HepG2 (cell line): ENCODE data around the gene FNIP2. TPM values are rescaled to one million over a fixed set of nuclear protein-coding genes. Genes with fewer than 3 reads are reported as not detected.

Source experiments
- ATAC-seq: fragments of 200-7000 bp; cut with Tn5 transposase; 3 replicates; pipeline ENCODE4 v1.9.1; 2020; ENCODE audit warnings: mild to moderate bottlenecking, moderate library complexity
- BruUV-seq: library from RNA; stranded (reverse); fragments of 400-500 nt; replicated peaks from 2 replicates; lab custom pipeline; 2021; lab: Mats Ljungman, UMichigan
- CTCF ChIA-PET: fragments of 300-600 bp; formaldehyde crosslinking; extraction: SDS; loops from one replicate; lab custom pipeline; 2021; ENCODE audit warnings: low total read pairs, inconsistent platforms, low intra/inter-chr PET ratio; lab: Yijun Ruan, JAX
- POLR2A ChIA-PET: fragments of 350-600 bp; sonication (Branson Sonifier 250); formaldehyde crosslinking; loops from one replicate; lab custom pipeline; 2020; ENCODE audit warnings: antibody characterized with exemption, inconsistent platforms; lab: Yijun Ruan, JAX
- DNase-seq: peaks from one replicate; pipeline ENCODE4 v3.0.0-alpha.2; 2015; ENCODE audit warnings: low spot score
- FAIRE-seq: peaks from 3 replicates; lab custom pipeline; 2011; peaks lifted over from hg19 to GRCh38; lab: Jason Lieb, UNC
- H2AFZ ChIP-seq: one replicate; pipeline ENCODE4 v1.6.1; 2011; ENCODE audit warnings: low read length, inconsistent platforms
- H3K27ac ChIP-seq: fragments of 300-600 bp; 3 replicates; pipeline ENCODE4 v1.8.0; 2011; ENCODE audit warnings: mixed run types, mild to moderate bottlenecking, mixed read lengths, low read length, inconsistent platforms; ENCODE audit not compliant: insufficient read depth; ENCODE audit errors: extremely low read length
- H3K27me3 ChIP-seq, 2 experiments: fragments of 200-600 bp in 1 of 2; 2 replicates in 1 of 2; 3 replicates in 1 of 2; pipeline versions ENCODE4 v1.6.0 to v1.8.0; 2011; ENCODE audit warnings: low read length in 2 of 2, mild to moderate bottlenecking in 2 of 2, moderate library complexity in 2 of 2, inconsistent platforms in 1 of 2; ENCODE audit not compliant: insufficient read depth in 2 of 2, control insufficient read depth in 1 of 2
- H3K36me3 ChIP-seq, 2 experiments: fragments of 200-600 bp in 1 of 2; replicated peaks in 1 of 2; 2 replicates in 1 of 2; 3 replicates in 1 of 2; pipeline versions ENCODE4 v1.5.1 to v1.8.0; 2011; ENCODE audit warnings: low read length in 2 of 2, inconsistent platforms in 1 of 2; ENCODE audit not compliant: insufficient read depth in 2 of 2, control insufficient read depth in 1 of 2
- H3K4me1 ChIP-seq: 2 replicates; pipeline ENCODE4 v1.5.1; 2012; ENCODE audit warnings: low read length, inconsistent platforms; ENCODE audit not compliant: insufficient read depth
- H3K4me2 ChIP-seq: 2 replicates; pipeline ENCODE4 v1.6.0; 2011; ENCODE audit warnings: low read depth, low read length, inconsistent platforms
- H3K4me3 ChIP-seq, 3 experiments: fragments of 200-600 bp in 1 of 3; sonication (generic), shearing (Covaris generic) in 1 of 3; replicated peaks in 1 of 3; 2 replicates each; pipeline ENCODE4 v1.5.1; 2011 to 2016; ENCODE audit warnings: low read length in 3 of 3, inconsistent platforms in 2 of 3, low read depth in 2 of 3, mild to moderate bottlenecking in 2 of 3, control low read depth in 1 of 3, mixed read lengths in 1 of 3; ENCODE audit not compliant: insufficient read depth in 1 of 3
- H3K79me2 ChIP-seq: one replicate; pipeline ENCODE4 v1.6.1; 2011; ENCODE audit warnings: low read length, inconsistent platforms; ENCODE audit not compliant: insufficient read depth
- H3K9ac ChIP-seq: 2 replicates; pipeline ENCODE4 v1.6.0; 2011; ENCODE audit warnings: mild to moderate bottlenecking, low read depth, low read length, inconsistent platforms; ENCODE audit not compliant: insufficient read depth
- H3K9me3 ChIP-seq: 2 replicates; pipeline ENCODE4 v1.5.1; 2012; ENCODE audit warnings: mild to moderate bottlenecking, low read length
- H4K20me1 ChIP-seq: 2 replicates; pipeline ENCODE4 v1.6.0; 2011; ENCODE audit warnings: inconsistent platforms, mild to moderate bottlenecking, low read length, moderate library complexity; ENCODE audit not compliant: insufficient read depth
- ARNT2 ChIP-seq: sonication (generic); formaldehyde crosslinking; IDR thresholded peaks from 2 replicates; pipeline ENCODE4 v1.8.0; 2022; ENCODE audit warnings: mild to moderate bottlenecking, low read depth, missing genetic modification reagents, moderate library complexity
- ATRX ChIP-seq: sonication (generic); formaldehyde crosslinking; IDR thresholded peaks from 2 replicates; pipeline ENCODE4 v1.4.0; 2020; ENCODE audit warnings: missing genetic modification reagents, borderline replicate concordance
- CENPT ChIP-seq: sonication (generic); formaldehyde crosslinking; IDR thresholded peaks from 2 replicates; pipeline ENCODE4 v1.8.0; 2022; ENCODE audit warnings: low read depth, mild to moderate bottlenecking, moderate library complexity, missing genetic modification reagents
- KDM3A ChIP-seq: IDR thresholded peaks from 2 replicates; pipeline ENCODE4 v1.6.1; 2018; ENCODE audit warnings: low read depth, missing compliant biosample characterization
- KDM5A ChIP-seq: fragments of 200-600 bp; sonication (generic); IDR thresholded peaks from 2 replicates; pipeline ENCODE4 v1.7.0; 2018; ENCODE audit warnings: antibody characterized with exemption, mild to moderate bottlenecking, low read length, borderline replicate concordance
- NCOA2 ChIP-seq: sonication (generic); formaldehyde crosslinking; IDR thresholded peaks from 2 replicates; pipeline ENCODE4 v1.8.0; 2022; ENCODE audit warnings: inconsistent platforms
- RFX3 ChIP-seq: IDR thresholded peaks from 2 replicates; pipeline ENCODE4 v1.6.1; 2016; ENCODE audit warnings: missing biosample characterization, missing genetic modification reagents
- SALL1 ChIP-seq: sonication (generic); formaldehyde crosslinking; IDR thresholded peaks from 2 replicates; pipeline ENCODE4 v1.8.0; 2022; ENCODE audit warnings: mild to moderate bottlenecking, missing genetic modification reagents
- SALL2 ChIP-seq: sonication (generic); formaldehyde crosslinking; IDR thresholded peaks from 2 replicates; pipeline ENCODE4 v1.8.1; 2023; ENCODE audit warnings: mild to moderate bottlenecking, missing genetic modification reagents, inconsistent platforms
- SP1 ChIP-seq, 2 experiments: fragments of 450-650 bp in 1 of 2; sonication (generic) in 1 of 2; formaldehyde crosslinking in 1 of 2; IDR thresholded peaks; 2 replicates each; pipeline versions ENCODE4 v1.4.0 to v1.6.1; 2016 to 2020; ENCODE audit warnings: missing genetic modification reagents in 1 of 2
- SP5 ChIP-seq: IDR thresholded peaks from 2 replicates; pipeline ENCODE4 v1.6.1; 2016; ENCODE audit warnings: low read depth, borderline replicate concordance
- ZBTB2 ChIP-seq: sonication (generic); formaldehyde crosslinking; IDR thresholded peaks from 2 replicates; pipeline ENCODE4 v1.8.0; 2022; ENCODE audit warnings: low read depth, missing genetic modification reagents
- ZBTB4 ChIP-seq: sonication (generic); formaldehyde crosslinking; IDR thresholded peaks from 2 replicates; pipeline ENCODE4 v1.4.0; 2020; ENCODE audit warnings: missing genetic modification reagents, mild to moderate bottlenecking, borderline replicate concordance
- ZBTB42 ChIP-seq: sonication (generic); formaldehyde crosslinking; IDR thresholded peaks from 2 replicates; pipeline ENCODE4 v1.5.0; 2020; ENCODE audit warnings: mild to moderate bottlenecking, missing genetic modification reagents
- ZMAT3 ChIP-seq: sonication (generic); formaldehyde crosslinking; conservative IDR thresholded peaks from 2 replicates; pipeline ENCODE4 v1.7.0; 2021; ENCODE audit warnings: missing genetic modification reagents
- ZNF431 ChIP-seq: sonication (generic); formaldehyde crosslinking; IDR thresholded peaks from 2 replicates; pipeline ENCODE4 v1.9.0; 2022; ENCODE audit warnings: missing genetic modification reagents, low read depth, mild to moderate bottlenecking, borderline replicate concordance
- ZNF451 ChIP-seq: sonication (generic); formaldehyde crosslinking; IDR thresholded peaks from 2 replicates; pipeline ENCODE4 v1.5.0; 2020; ENCODE audit warnings: mild to moderate bottlenecking, missing genetic modification reagents
- ZNF513 ChIP-seq: sonication (generic); formaldehyde crosslinking; conservative IDR thresholded peaks from 2 replicates; pipeline ENCODE4 v1.5.0; 2020; ENCODE audit warnings: missing genetic modification reagents
- ZNF792 ChIP-seq: IDR thresholded peaks from 2 replicates; pipeline ENCODE4 v1.6.1; 2016
- ZUFSP ChIP-seq: sonication (generic); formaldehyde crosslinking; IDR thresholded peaks from 2 replicates; pipeline ENCODE4 v1.9.0; 2021; ENCODE audit warnings: missing genetic modification reagents, mild to moderate bottlenecking, borderline replicate concordance
- in situ Hi-C: cut with HindIII; loops from 2 replicates; pipeline ENCODE4 v1.10.0; 2017; ENCODE audit warnings: low pct_unique_long_range_greater_than_20kb; ENCODE audit not compliant: extremely low pct_ligation_motif_present
- intact Hi-C: fragments of 100-400 bp; cut with micrococcal nuclease; formaldehyde crosslinking; loops from one replicate; pipeline ENCODE4 v1.10.0; 2022; ENCODE audit not compliant: unreplicated experiment
- polyA plus RNA-seq, 8 experiments: library from polyadenylated mRNA; depleted of rRNA in 3 of 8; stranded (reverse) in 7 of 8; unstranded in 1 of 8; fragments of >200 nt; fragmentation: Illumina TruSeq in 4 of 8; extraction: Trizol in 4 of 8; gene quantifications; 2 replicates each; pipeline versions ENCODE4 v1.2.1 to v1.2.3, GENCODE V29; 2011 to 2016; ENCODE audit warnings: low read depth in 4 of 8, missing spikeins in 1 of 8, mixed read lengths in 1 of 8; ENCODE audit not compliant: insufficient read depth in 1 of 8
- total RNA-seq, 5 experiments: library from RNA; depleted of rRNA; stranded (reverse); fragments of >200 nt; fragmentation: Illumina TruSeq; extraction: Trizol; gene quantifications; 2 replicates each; pipeline ENCODE4 v1.2.3, GENCODE V29; 2016; ENCODE audit warnings: low read depth in 1 of 5

FNIP2 gene
- total and polyA plus RNA-seq, 2 of the 13 experiments (the other 11 are each of a cell fraction or from before 2014, with no cell fraction given), result 15.5 to 21.0 TPM

- H3K79me2 ChIP-seq, result no peaks in the 10 kb centered on the region
- H3K4me3 ChIP-seq, result no peak overlapping the region
- H3K4me1 ChIP-seq, result 0 out of 2 replicates have a peak, but pooled peaks cover 7% of the 10 kb centered on the region
- in situ Hi-C loops (no loop called here), intact Hi-C loops (no loop called here)
- BruUV-seq, result no TSS peak
- TF ChIP-seq SALL1 (no peak), NCOA2 (CRISPR knock-in tag) (no peak), ZMAT3 (CRISPR knock-in tag) (no peak), ZNF792 (CRISPR knock-in tag) (no peak), ZBTB2 (no peak), ATRX (CRISPR knock-in tag) (no peak), SP1 (IDR thresholded peaks at IDR 0.05) (no peak), SP1 (CRISPR knock-in tag; IDR thresholded peaks at IDR 0.05) (no peak), RFX3 (no peak), ZNF431 (CRISPR knock-in tag) (no peak), ZUFSP (no peak), ARNT2 (CRISPR knock-in tag) (no peak), SALL2 (CRISPR knock-in tag) (no peak), ZBTB42 (CRISPR knock-in tag) (no peak), ZBTB4 (CRISPR knock-in tag) (no peak), KDM3A (CRISPR knock-in tag) (no peak), ZNF451 (CRISPR knock-in tag) (no peak), CENPT (CRISPR knock-in tag) (no peak), SP5 (CRISPR knock-in tag) (no peak), KDM5A (no peak), ZNF513 (CRISPR knock-in tag) (no peak)
- H3K27me3 ChIP-seq, result no peaks in the 10 kb centered on the region
- no peak overlapping the region for H3K9ac ChIP-seq
- no peaks in the 10 kb centered on the region for H3K36me3 ChIP-seq
- ChIA-PET CTCF (no interaction called here), POLR2A (no interaction called here)
- H2AFZ ChIP-seq, result no peak overlapping the region
- ATAC-seq (no peak), FAIRE-seq (no peak), DNase-seq (no peak)
- H3K4me2 ChIP-seq, result no peak overlapping the region
- H3K27ac ChIP-seq, result no peak overlapping the region
- H4K20me1 ChIP-seq, result no peaks in the 10 kb centered on the region
- no peaks in the 10 kb centered on the region for H3K9me3 ChIP-seq
These were observed 161.8 kb downstream of the FNIP2 start for GRCh38 chr4:158930639-158930972.
